ENCODE data around the gene WDR93. TPM values are rescaled to one million over a fixed set of nuclear protein-coding genes. Genes with fewer than 3 reads are reported as not detected.

The WDR93 gene
- total RNA-seq, 1 donor from 2014 or later = 0.11 TPM

DNA sequence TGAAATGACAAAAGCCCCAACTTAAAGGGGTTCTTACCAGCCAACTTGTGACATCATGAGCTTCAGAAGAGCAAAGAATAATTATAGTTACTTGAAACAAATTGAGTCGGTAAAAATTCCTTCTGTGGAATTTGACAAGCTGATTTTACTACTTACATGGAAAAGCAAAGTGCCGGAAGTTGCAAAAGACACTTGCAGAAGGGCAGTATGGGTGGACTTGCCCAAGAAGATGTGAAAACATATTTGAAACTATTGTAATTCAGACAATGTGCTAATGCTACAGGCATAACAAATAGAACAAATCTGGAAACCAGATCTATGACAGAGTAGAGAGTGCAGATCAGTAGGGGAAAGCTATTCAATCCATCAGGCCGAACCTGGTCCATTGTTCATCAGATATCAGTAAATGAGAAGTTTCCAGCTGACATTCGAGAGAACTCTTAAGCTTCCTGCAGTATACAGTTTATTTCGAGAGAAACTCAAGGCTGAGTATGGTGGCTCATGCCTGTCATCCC is 32.9 kb upstream of the WDR93 start:
- no peak for DNase-seq
- no peak for ATAC-seq (ENCODE audit: poor library complexity)
- intact Hi-C loops (cut with DNase I) = no loop called here

DNA sequence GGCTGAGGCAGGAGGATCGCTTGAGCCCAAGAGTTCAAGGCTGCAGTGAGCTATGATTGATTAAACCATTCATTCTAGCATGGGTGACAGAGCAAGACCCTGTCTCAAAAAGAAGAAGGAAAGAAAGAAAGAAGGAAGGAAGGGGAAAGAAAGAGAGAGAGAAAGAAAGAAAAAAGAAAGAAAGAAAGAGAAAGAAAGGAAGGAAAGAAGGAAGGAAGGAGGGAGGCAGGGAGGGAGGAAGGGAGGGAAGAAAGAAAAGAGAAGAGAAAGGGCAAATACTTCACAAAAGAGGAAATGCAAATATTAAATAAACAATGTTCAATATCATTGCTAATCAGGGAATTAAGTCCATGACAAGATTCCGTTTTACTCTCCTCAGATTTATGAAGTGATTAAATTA is 31.3 kb upstream of the WDR93 start:
- no peak for ATAC-seq (ENCODE audit: poor library complexity)
- no peak for DNase-seq
- intact Hi-C loops (cut with DNase I) = no loop called here

GRCh38 chr15:89660556-89660955 is 30.1 kb upstream of the WDR93 start:
- no peak for DNase-seq
- no peak for ATAC-seq (ENCODE audit: poor library complexity)

DNA sequence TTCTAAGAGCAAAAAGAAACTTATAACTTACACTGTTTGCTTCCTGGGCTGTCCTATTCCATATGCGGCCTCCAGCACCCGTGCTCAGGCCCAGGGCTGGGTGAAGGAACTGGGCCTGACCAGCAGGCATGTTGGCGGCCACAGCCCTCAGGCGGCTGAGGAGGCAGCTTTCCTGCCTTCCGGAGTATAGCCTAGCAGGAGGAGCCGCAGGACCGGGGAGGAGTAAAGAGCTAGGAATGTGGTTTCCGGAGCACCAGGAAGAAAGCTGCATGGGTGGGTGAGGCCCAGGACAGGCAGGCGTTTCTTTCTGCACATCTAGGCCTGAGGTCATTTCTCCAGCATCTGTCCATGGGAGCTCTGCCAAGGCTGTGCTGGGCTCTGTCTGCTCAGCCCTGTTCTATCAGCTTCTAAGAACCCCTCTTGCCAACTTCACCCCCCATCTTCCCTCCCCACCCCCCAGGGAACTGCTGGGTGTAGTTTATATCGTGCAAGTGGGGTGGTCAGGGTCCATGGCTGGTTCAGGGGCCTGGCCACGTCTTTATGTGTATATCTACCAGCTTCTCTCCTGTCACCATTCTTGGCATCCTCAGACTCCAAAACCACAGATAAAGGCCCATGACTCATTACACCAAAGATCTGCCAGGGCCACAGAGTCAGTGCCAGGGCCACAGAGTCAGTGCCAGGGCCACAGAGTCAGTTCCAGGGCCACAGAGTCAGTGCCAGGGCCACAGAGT is 27.6 kb upstream of the WDR93 start:
- peak; percentile 63 for ATAC-seq (ENCODE audit: poor library complexity)
- intact Hi-C loops (cut with DNase I) = no loop called here
- DNase-seq = peak; percentile 88

More at GRCh38 chr15:89660556-89660955, 30.1 kb upstream of the WDR93 start:
- intact Hi-C loops (cut with DNase I) = no loop called here

- intact Hi-C loops (cut with DNase I) = no loop called here
- ATAC-seq (ENCODE audit: poor library complexity) (no peak), DNase-seq (no peak)
Measured at GRCh38 chr15:89664441-89665350, 25.9 kb upstream of the WDR93 start.

DNA sequence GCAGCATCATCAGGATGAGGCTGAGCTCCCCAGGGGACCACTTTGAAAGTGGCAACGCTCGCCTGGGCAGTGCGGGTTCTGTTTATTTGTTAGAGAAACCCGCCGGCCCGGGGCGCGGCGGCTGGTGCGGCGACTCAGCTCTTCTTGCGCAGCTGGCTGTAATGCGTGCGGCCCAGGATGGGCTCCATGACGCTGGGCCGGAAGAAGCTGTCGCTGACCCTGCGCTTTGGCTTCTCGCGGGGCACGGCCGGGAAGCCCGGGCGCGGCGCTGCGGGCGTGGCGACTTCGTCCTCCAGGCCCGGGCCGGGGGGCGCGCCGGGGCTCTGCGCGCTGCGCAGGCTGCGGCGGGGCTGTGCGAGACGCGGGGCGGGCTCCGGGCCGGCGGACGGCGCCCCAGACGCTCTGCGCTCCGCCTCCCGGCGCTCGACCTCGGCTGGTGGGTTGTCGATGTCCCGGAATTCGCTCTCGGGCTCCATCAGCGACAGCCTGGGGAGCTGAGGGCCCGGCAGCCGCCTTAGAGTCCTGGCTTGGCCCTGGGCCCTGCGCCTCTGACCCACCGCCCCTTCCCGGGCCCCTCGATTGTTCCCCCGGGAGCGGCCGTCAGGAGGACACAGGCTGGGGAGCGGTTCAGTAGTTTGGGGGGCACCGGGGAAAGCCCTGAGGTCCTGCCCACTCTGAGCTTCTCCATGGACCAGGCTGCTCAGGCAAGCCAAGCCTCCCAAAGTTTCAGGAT is 25.0 kb upstream of the WDR93 start:
- ATAC-seq (ENCODE audit: poor library complexity) (peak; percentile 78), DNase-seq (peak; percentile 82)
- intact Hi-C loops (cut with DNase I) = no loop called here

GRCh38 chr15:89666184-89666857 is 24.3 kb upstream of the WDR93 start:
- intact Hi-C loops (cut with DNase I) = no loop called here
- DNase-seq (no peak), ATAC-seq (ENCODE audit: poor library complexity) (peak; percentile 12)

GRCh38 chr15:89666858-89667705 is 23.5 kb upstream of the WDR93 start:
- intact Hi-C loops (cut with DNase I) = no loop called here
- ATAC-seq (ENCODE audit: poor library complexity) = no peak
- no peak for DNase-seq

- intact Hi-C loops (cut with DNase I) = no loop called here
- DNase-seq (no peak), ATAC-seq (ENCODE audit: poor library complexity) (no peak)
Measured at GRCh38 chr15:89667706-89667960, 23.0 kb upstream of the WDR93 start.

GRCh38 chr15:89668171-89668570 is 22.4 kb upstream of the WDR93 start:
- intact Hi-C loops (cut with DNase I) = no loop called here
- ATAC-seq (ENCODE audit: poor library complexity) (no peak), DNase-seq (no peak)

DNA sequence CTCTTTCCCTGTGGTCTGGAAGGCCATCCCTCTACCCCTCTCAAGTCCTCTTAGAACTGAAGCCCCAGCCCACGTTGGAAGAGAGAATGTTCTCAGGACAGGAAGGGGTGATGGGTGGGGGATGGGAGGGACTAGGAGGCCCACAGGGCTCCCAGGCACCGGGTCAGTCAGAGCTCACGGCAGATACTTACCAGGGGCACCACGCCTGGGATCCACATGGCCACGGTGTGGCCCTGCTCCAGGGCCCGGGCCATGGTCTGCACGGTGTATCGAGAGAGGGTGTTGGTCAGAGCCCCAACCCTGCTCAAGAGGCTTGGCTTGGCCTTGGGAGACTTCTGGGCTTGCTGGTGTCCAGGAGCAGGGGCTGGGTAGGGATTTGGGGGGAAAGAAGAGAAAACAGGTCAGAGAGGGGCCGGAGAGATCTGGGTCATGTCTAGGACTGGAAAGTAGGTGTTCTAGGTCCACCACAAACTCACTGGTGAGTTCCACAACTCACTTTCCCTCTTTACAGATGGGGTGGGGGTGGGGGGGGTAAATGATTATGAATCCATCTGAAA is 21.2 kb upstream of the WDR93 start:
- ATAC-seq (ENCODE audit: poor library complexity) (no peak), DNase-seq (no peak)
- intact Hi-C loops (cut with DNase I) = no loop called here

DNA sequence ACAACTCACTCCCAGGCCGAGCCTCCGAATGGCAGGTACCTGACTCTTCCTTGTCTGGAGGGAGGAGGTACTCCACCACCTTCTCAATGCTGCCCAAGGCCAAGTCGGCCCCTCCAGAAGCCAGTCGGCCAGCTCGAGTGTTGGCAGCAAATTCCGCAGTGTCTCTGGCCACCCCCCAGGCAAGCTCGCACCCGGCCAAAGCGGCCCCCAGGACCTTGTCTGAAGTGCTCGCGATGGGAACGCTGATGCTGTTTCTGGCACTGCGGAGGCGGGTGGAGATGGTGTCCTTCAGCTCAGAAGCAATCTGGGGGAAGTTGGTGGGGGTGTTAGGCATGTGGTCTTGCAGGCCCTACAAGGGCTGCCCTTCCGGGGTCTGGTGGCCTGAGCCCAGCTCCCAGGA is 20.7 kb upstream of the WDR93 start:
- DNase-seq = no peak
- intact Hi-C loops (cut with DNase I) = no loop called here
- ATAC-seq (ENCODE audit: poor library complexity) = no peak

DNA sequence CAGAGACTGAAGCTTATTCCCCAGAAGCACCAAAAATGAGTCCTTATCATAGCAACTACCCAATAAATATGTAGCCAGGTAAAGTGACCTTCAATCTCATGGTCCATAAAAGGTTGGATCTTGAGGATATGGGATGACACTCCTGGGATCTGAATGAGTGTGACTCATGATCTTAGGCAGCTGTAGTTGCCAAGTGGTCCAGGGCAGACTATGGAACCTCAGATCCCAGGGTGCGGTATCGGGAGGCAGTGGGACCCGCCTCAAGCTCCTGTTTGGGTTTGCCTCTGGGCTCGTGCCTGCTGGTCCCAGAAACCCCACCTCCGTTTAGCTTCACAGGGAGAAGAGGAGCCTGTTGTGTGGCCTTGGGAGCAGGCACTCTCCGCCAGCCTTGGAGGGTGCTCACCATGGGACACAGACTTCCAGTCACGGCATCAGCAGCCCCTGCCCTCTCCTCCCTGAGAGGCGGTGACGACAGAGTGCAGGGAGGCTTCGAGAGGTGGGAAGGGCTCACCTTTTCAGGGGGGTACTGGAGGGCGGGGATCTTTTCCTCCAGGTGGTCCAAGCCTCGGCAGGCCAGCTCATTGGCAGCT is 19.5 kb upstream of the WDR93 start:
- no peak for DNase-seq
- intact Hi-C loops (cut with DNase I) = no loop called here
- ATAC-seq (ENCODE audit: poor library complexity) = no peak

- ATAC-seq (ENCODE audit: poor library complexity) = no peak
- intact Hi-C loops (cut with DNase I) = no loop called here
Measured at GRCh38 chr15:89671687-89672086, 18.9 kb upstream of the WDR93 start.

GRCh38 chr15:89672221-89673164 is 18.1 kb upstream of the WDR93 start:
- no peak for DNase-seq
- ATAC-seq (ENCODE audit: poor library complexity) = peak; percentile 5
- intact Hi-C loops (cut with DNase I) = no loop called here

More at GRCh38 chr15:89671687-89672086, 18.9 kb upstream of the WDR93 start:
- DNase-seq = no peak

GRCh38 chr15:89673165-89673512 is 17.5 kb upstream of the WDR93 start:
- no peak for ATAC-seq (ENCODE audit: poor library complexity)
- no peak for DNase-seq
- intact Hi-C loops (cut with DNase I) = no loop called here

Measured in Right ventricle myocardium superior (tissue), 1 donor.